Astrocyte of the spinal cord (primary cell): ENCODE measurements around the gene PROSER3.

Source experiments
- DNase-seq: peaks from one replicate; pipeline ENCODE4 v3.0.0; 2011; ENCODE audit warnings: low read depth, low spot score
- H3K4me3 ChIP-seq: 2 replicates; pipeline ENCODE4 v1.5.1; 2011; ENCODE audit warnings: low read depth, mild to moderate bottlenecking, low read length, moderate library complexity
- CTCF ChIP-seq: IDR thresholded peaks from 2 replicates; pipeline ENCODE4 v1.5.1; 2012; ENCODE audit warnings: low read depth, mild to moderate bottlenecking, low read length, inconsistent platforms
- in situ Hi-C: cut with HindIII; loops from 2 replicates; pipeline ENCODE4 v1.10.0; 2017; ENCODE audit warnings: low sequenced_read_pairs

The PROSER3 gene

GRCh38 chr19:35727956-35728706 is 29.8 kb upstream of the PROSER3 start:
- no peak for DNase-seq
- in situ Hi-C loops, result no loop called here
- TF ChIP-seq CTCF, result no peak
- H3K4me3 ChIP-seq, result no peak overlapping the region

GRCh38 chr19:35729021-35729420 is 29.0 kb upstream of the PROSER3 start:
- DNase-seq, result no peak
- H3K4me3 ChIP-seq, result no peak overlapping the region
- in situ Hi-C loops, result no loop called here
- TF ChIP-seq CTCF, result no peak

- DNase-seq, result no peak
- TF ChIP-seq CTCF, result no peak
- in situ Hi-C loops, result no loop called here
- no peak overlapping the region for H3K4me3 ChIP-seq
Observed at GRCh38 chr19:35729763-35730162, 28.2 kb upstream of the PROSER3 start.

GRCh38 chr19:35730326-35730725 is 27.6 kb upstream of the PROSER3 start:
- no peak overlapping the region for H3K4me3 ChIP-seq
- no peak for DNase-seq
- no peak for TF ChIP-seq CTCF
- in situ Hi-C loops, result no loop called here

GRCh38 chr19:35731353-35731752 is 26.6 kb upstream of the PROSER3 start:
- no peak for TF ChIP-seq CTCF
- in situ Hi-C loops, result no loop called here
- H3K4me3 ChIP-seq, result no peak overlapping the region
- DNase-seq, result no peak

GRCh38 chr19:35731779-35732405 is 26.1 kb upstream of the PROSER3 start:
- DNase-seq, result no peak
- no peak overlapping the region for H3K4me3 ChIP-seq
- in situ Hi-C loops, result no loop called here
- no peak for TF ChIP-seq CTCF
